WI38 (cell line): ENCODE data around the gene NKD1.

Experiments
- H3K4me3 ChIP-seq: 2 replicates; pipeline ENCODE4 v1.5.1; 2011; ENCODE audit warnings: low read depth, mild to moderate bottlenecking, control low read depth, low read length
- TF ChIP-seq, protein P1 (sequence below): IDR thresholded peaks from 2 replicates; pipeline ENCODE4 v1.5.1; 2012; ENCODE audit warnings: low read depth, mild to moderate bottlenecking, control low read depth, low read length

The NKD1 gene

GRCh38 chr16:50611995-50612848 is 64.0 kb downstream of the NKD1 start:
- TF ChIP-seq, protein P1, sequence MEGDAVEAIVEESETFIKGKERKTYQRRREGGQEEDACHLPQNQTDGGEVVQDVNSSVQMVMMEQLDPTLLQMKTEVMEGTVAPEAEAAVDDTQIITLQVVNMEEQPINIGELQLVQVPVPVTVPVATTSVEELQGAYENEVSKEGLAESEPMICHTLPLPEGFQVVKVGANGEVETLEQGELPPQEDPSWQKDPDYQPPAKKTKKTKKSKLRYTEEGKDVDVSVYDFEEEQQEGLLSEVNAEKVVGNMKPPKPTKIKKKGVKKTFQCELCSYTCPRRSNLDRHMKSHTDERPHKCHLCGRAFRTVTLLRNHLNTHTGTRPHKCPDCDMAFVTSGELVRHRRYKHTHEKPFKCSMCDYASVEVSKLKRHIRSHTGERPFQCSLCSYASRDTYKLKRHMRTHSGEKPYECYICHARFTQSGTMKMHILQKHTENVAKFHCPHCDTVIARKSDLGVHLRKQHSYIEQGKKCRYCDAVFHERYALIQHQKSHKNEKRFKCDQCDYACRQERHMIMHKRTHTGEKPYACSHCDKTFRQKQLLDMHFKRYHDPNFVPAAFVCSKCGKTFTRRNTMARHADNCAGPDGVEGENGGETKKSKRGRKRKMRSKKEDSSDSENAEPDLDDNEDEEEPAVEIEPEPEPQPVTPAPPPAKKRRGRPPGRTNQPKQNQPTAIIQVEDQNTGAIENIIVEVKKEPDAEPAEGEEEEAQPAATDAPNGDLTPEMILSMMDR = no peak
- no peak overlapping the region for H3K4me3 ChIP-seq

DNA sequence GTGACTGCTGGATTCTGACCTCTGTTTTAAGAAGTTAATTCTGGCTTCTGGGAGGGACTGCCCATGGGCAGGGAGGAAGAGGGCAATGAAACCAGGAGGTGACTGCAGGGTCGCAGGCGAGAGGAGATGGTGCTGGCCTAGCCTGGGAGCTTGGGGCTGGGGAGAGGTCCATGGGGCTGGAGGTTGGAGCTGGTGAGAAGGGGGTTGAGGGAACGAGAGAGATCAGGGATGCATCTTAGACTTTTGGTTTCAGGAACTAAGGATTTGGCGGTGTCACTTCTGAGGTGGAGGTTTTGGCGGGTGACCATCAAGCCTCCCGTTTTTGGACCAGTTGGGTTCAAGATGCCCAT is 64.6 kb downstream of the NKD1 start:
- H3K4me3 ChIP-seq = no peak overlapping the region
- TF ChIP-seq, protein P1 = no peak

GRCh38 chr16:50613281-50613963 is 65.2 kb downstream of the NKD1 start:
- no peak overlapping the region for H3K4me3 ChIP-seq
- TF ChIP-seq, protein P1 = no peak

GRCh38 chr16:50613964-50614474 is 65.8 kb downstream of the NKD1 start:
- no peak overlapping the region for H3K4me3 ChIP-seq
- TF ChIP-seq, protein P1 = no peak

DNA sequence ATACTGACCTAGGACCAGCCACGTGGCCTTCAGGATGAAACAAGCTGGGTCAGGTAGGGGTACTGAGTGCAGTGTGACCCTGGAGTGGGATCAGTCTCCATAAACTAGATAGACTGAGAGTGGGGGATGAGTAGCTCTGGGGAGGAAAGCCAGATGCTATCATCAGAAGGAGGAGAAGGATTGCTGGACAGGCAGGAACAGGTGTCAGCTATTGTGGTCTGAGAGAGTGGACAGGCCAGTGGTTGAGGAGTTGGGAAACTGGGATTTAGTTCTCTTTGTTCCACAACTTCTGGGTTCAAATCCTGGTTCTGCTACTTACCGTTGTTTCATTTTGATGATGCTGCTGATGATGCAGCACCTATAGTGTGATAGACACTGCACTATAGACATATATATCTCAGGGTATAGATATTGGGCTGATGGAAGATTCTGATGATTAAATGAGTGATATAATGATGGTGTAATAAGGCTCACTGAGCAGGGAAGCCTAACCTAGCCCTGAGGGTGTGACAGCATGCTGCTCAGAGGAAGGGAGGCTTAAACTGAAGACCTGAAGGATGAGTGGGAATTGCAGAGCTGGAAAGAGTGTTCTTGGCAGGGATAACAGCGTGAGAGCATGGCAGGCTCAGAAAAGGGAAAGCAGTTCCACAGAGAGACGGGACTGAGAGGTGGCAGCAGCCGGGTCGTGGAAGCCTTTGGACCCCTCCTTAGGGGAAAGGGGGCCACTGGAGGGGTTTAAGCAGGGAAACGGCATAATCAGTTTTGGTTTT is 66.9 kb downstream of the NKD1 start:
- H3K4me3 ChIP-seq = no peak overlapping the region
- TF ChIP-seq, protein P1 = no peak

GRCh38 chr16:50615891-50616290 is 67.7 kb downstream of the NKD1 start:
- TF ChIP-seq, protein P1 = no peak

DNA sequence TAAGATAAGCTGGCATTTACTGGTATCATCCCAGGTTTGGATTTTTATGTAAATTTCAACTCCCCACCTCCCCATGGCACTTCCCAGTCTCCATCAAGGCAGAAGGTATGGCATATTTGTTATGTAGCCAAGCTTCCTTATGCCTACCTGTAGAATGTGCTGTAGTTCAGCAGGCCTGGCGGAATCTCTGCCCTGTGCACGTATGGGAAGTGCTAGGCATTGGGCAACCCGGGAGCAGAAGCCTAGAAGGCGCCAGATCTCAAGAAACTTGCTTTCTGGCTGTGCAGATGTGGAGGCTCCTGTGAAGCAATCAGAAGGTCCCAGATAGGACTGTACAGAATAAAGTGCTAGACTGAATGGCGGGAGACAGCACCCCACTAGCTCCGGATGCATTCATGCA is 68.2 kb downstream of the NKD1 start:
- H3K4me3 ChIP-seq = no peak overlapping the region
- TF ChIP-seq, protein P1 = no peak

More at GRCh38 chr16:50615891-50616290, 67.7 kb downstream of the NKD1 start:
- no peak overlapping the region for H3K4me3 ChIP-seq
